COLO829 (cell line): ENCODE results near the gene CGREF1.

Experiments used
- DNase-seq: peaks from one replicate; pipeline ENCODE4 v3.0.0; 2012; ENCODE audit warnings: low spot score

The CGREF1 gene

DNA sequence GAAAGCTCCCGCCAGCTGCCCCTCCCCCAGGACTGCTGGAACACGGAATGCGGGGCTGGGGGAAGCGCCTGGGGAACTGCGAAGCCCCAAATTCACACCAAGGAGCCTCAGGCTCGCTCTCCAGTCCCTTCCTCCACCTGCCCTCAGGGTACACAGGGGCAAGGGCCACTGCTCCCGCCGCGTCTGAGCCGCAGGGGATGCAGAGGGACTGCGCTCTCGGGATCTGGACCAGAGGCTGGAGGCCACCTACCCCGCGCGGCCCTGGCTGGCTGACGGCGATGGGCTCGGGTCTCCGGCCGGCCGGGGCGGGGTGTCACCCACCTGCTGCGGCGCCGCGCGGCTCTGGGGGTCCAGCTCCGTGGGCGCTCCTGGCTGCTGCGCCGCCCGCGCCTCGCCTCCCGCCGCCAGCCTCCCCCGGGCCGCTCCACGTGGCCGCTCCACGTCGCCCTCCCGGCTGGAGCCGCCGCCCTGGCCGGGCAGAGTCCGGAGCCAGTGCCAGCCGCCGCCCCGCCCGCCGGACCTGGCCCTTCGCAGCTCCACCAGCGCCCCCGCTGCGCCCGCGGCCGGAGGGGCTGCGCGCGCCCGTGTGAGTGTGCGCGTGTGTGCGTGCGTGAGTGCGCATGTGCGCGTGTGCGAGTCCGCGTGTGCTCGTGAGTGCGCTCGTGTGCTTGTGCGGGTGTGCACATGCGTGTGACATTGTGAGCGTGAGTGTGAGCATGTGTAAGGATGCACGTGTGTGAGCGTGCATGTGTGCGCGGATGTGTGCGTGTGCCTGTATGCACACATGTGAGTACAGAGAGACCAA is at the start of gene CGREF1:
CGREF1 (minus strand) TSS at position 604 of the 805 bp plus-strand sequence. CDS start 14,762 bp downstream, outside the sequence.
- DNase-seq, result no peak

GRCh38 chr2:27164960-27165763 is 46.2 kb upstream of the CGREF1 start:
- DNase-seq, result no peak

DNA sequence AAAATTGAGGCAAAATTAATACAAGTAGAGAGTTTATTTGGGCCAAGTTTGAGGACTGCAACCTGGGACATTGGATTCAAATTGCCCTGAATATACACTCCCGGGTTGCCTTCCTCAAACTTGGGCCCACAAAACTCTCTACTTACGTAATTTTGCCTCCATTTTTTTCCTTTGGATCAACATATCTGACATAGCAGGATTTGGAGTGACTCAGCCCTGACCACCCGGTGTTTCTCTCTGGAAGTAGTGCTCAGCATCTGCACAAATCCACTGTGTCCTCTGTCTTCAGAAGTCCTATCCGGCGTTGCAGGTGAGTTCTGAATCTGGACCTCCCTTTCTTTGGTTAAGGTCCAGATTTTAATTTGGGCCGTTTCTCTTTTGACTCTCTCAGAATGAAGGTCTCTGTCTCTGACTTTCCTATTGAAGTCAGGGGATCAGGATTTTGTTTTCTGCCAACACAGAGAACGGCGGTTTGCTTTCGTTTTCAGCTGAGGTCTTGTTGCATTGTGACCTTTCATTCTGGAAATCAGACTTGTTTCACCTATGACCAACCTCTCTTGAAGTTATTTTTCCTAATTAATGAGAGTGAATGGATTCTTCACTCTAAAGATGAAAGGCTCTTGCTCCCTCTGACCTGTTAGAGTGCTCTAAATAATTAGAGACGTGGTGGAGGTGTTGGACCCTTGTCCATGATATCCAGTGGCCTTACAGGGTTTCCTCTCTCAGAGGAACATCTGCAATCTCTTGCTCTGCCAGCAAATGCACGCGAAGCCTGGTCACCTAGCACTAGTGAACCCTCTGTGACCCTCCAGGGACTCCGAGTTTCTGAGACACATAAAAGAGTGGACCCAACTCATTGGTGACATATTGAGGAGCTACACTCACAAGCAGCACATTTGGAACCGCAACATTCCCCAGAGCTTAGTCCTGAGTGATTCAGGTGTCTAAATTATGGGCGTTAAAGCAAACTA is 43.5 kb upstream of the CGREF1 start:
- DNase-seq, result no peak

- no peak for DNase-seq
Observed at GRCh38 chr2:27160191-27160590, 41.3 kb upstream of the CGREF1 start.

DNA sequence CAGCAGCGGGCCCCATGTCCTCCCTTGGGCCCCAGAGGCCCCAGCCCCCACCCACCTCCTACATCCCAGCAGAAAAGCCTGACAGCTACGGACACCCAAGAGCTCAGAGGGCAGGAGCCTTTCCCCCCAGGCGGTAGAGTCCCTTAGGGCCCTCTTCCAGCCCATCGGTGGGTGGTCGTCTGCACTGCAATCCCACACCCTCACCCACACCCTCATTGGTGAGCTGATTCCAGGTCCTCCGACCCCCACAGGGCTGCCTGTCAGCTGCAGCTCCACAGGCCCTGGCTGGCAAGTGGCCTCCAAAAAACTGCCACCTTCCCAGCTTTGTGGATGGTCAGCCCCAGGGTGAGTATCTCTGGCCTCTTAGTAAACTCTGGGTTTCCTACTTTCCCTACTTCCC is 40.3 kb upstream of the CGREF1 start:
- DNase-seq, result no peak

DNA sequence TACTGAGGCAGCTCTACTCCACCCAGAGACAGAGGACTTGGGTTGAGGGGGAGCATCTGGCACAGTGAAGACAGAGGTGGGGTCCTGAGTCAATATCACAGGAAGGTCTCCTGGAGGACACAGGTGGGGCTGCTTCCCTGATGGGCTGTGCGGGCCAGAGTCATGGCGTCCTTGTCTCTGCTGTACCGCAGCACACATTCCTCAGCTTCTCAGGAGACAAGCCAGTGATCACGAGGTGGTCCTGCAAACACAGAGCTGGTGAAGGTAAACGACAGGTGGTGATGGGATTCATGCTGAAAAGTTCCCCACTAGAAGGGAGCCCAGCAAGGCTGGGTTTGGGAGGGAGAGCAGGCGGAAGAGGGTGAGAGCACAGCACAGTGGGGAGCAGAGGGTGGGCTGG is 39.5 kb upstream of the CGREF1 start:
- DNase-seq, result no peak

DNA sequence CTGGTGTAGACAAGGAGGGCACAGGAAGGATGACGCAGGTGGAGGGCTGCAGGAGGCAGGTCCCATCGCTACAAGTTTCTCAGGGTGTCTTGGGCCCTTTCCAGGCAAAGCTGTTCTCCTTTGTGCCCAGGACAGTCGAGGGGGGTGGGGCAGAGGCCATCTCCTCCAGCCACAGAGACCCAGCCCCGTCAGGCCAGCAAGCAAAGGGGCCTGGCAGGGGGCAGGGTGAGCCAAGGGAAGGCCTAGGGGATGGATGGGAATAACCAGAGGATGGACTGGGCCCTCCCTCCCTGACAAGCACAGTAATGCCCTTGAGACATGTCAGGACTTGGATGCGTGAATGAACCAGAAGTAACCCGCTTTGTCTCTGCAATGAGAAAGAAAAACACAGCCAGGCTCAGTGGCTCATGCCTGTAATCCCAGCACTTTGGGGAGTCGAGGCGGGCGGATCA is 36.2 kb upstream of the CGREF1 start:
- DNase-seq, result no peak

DNA sequence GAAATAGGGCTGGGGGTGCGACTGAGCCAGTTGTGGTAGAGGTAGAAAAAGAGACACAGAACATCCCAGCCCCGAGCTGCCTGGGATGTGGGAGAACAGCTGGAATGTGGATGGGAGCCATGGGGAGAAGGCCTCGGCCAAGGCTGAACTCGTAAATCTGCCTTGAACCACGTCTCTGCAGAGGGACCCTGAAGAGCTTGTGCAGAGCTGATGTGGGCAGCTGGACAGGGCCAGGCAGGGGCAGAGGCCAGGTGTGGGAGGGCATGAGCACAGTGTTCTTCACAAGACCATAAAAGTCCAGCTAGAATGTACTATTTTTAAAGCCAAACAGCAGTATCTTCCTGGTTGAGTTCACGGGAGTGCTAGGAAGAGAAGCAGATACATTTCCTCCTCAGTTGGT is 35.6 kb upstream of the CGREF1 start:
- no peak for DNase-seq

- DNase-seq, result no peak
Observed at GRCh38 chr2:27152796-27153464, 34.0 kb upstream of the CGREF1 start.

DNA sequence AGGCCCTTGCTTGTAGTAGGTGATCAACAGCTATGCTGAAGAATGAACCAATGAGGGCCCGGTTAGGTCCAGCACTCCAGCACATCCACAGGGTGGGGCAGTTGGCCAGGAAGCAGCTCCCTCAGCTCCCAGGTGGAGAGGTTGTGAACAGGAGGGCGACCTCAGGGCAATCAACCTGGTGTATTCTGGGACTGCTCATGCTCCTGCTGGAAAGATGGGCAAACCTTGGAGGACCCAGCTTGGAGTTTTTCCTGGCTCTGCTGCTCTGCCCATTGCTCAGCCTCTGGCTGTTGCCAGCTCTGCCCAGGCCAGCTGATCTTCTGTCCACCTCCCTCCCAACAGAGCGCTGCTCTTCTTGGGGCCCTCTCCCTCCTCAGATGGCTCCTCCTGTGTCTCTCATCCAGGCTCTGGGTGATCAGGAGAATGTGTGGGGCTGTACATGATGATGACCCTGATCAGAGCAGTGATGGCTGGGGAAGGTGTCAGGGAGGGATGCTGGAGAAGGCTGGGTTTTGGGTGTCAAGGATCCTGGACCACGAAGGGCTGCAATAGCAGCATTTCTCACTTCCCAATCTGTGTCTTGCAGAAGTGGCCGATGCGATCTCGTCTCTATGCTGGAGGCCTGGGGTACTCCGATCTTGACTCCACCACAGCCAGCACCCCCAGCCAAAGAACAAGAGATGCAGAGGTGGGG is 33.3 kb upstream of the CGREF1 start:
- no peak for DNase-seq

DNA sequence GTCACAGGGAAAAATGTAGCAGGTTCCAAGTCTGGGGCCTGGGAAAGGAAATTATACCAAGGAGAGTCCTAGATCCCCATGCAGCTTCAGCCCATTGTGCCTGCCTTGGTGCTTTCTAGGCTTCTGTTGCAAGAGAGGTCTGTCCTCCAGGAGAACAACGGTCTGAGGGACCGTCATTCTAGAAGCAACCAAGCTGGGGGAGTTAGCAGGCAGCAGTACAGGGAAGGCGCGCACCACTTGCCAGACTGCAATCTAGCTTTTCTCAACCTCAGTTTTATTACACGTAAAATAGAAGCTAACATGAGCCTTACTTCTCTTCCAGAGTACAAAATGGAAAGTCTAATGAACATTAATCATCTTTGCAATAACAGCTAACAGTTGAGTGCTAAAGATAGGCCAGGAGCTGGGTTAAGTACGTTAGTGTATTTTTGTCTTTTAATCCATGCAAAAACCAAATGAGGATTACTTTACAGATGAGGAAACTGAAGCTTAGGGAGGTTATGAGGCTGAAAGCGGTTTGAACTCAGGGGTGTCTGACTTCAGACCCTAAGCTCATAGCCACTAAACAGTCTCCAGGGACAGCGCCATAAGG is 31.8 kb upstream of the CGREF1 start:
- no peak for DNase-seq

GRCh38 chr2:27149570-27150405 is 30.9 kb upstream of the CGREF1 start:
- no peak for DNase-seq

- DNase-seq, result no peak
Observed at GRCh38 chr2:27148801-27149439, 30.0 kb upstream of the CGREF1 start, which contains the start of gene TCF23. Gene TCF23 (plus strand): TSS chr2:27149004. CDS start chr2:27149134, 130 bp downstream.

DNA sequence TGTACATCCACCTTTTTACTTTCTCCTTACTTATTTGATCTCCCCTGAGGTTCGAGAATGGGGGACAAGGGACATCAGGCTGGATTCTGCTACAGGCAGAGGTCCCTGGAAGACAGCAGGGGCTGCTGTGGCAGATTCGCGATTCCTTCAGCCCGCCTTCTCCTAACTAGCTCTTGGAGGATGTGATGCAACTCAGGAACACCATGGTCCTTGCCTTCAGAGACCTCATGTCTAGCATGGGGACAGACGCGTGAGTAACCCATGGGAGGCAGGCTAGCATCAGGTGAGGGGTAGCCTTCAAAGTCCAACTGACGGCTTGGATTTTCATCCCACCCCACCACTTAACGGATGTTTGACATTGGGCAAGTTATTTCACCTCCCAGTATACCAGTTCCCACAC is 29.0 kb upstream of the CGREF1 start:
- DNase-seq, result no peak

DNA sequence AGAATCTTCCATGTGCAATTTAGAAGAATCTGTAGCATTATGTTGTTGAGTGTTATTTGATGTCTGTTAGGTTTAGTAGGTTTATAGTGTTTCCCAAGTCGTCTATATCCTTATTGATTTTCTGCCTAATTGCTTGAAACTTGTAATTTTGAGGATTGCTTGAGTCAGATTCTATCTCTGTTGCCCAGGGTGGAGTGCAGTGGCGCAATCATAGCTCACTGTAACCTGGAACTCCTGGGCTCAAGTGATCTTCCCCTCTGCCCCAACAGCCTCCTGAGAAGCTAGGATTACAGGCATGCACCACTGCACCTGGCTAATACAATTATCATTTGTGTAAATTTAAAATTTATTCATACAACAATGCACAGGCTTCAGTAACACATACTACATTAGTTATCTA is 26.8 kb upstream of the CGREF1 start:
- no peak for DNase-seq

GRCh38 chr2:27143285-27143684 is 24.4 kb upstream of the CGREF1 start:
- no peak for DNase-seq

GRCh38 chr2:27139310-27139709 is 20.4 kb upstream of the CGREF1 start, which contains the start of gene PRR30:
Gene PRR30 (minus strand): TSS chr2:27139410. CDS start chr2:27138329, 1,081 bp downstream.
- DNase-seq, result no peak

DNA sequence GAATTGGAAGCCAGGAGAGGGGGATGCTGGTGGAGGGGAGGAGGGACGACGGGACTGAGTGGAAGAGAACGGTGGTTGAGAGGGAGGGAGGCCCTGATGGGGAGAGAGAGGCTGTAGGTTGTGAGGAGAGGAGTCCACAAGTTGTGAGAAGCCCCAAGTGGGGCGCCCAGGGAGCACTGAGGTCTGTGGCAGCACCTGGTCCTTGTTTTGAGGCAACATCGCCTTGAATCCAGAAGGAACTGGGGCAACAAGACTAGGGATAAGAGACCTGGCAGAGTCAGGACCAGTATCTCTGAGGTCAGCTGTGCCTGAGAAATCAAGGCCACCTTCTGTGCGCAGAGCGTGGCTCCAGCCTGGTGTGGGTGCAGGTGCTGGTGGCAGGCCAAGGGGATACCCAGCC is 19.2 kb upstream of the CGREF1 start:
- DNase-seq, result no peak
